ENCODE measurements around the gene PRG3. TPM values are rescaled to one million over a fixed set of nuclear protein-coding genes. Genes with fewer than 3 reads are reported as not detected.

The PRG3 gene
- total and polyA plus RNA-seq, 9 of the 15 experiments (the other 6 are each of a cell fraction or from before 2014, with no cell fraction given): 0.18 to 0.55 (median 0.38) TPM; not detected in 6

GRCh38 chr11:57353852-57354251 is 27.1 kb downstream of the PRG3 start (continued):
- TF ChIP-seq MAFK (IDR thresholded peaks at IDR 0.05; ENCODE audit: low read length): 0 out of 2 replicates have a peak, but pooled peaks have one; percentile 3
- peak; percentile 46 for TF ChIP-seq MEIS2 (IDR thresholded peaks at IDR 0.05; ENCODE audit: partially characterized antibody)
- 0 out of 4 replicates have a peak, but pooled peaks of 1 of the 2 experiments have one; percentile 13 for TF ChIP-seq ZNF639 (CRISPR knock-in tag; conservative IDR thresholded peaks at IDR 0.05 in 1 of 2, IDR thresholded peaks at IDR 0.05 in 1 of 2)
- no peak for TF ChIP-seq ZFP30 (CRISPR knock-in tag; IDR thresholded peaks at IDR 0.05; ENCODE audit: borderline replicate concordance)
- peak; percentile 38; the same call in 1 of the 2 replicates for TF ChIP-seq CXXC5 (CRISPR knock-in tag; IDR thresholded peaks at IDR 0.05)
- TF ChIP-seq RBM15 (IDR thresholded peaks at IDR 0.05; ENCODE audit: insufficient read depth, low read length): no peak
- TF ChIP-seq RCOR1 (IDR thresholded peaks at IDR 0.05; ENCODE audit: borderline replicate concordance in 1 of 2, low read depth in 2 of 2, low read length in 2 of 2): peak in 1 of 2 experiments; percentile 78; a peak in 2 of 4 replicates

- no peak for FAIRE-seq
- no TSS peak for BruUV-seq (replicated peaks)
- CTCF ChIA-PET (ENCODE audit: low intra/inter-chr PET ratio): no interaction called here
- Histone ChIP-seq H3K9ac (ENCODE audit: insufficient read depth in 1 of 2, low read depth in 2 of 2, low read length in 2 of 2) (peak overlapping the region in 1 of 2 experiments; percentile 23; a peak in 2 of 4 replicates), H4K20me1 (replicated peaks; ENCODE audit: control insufficient read depth, insufficient read depth, low read length) (no peaks in the 10 kb centered on the region), H3K79me2 (ENCODE audit: control insufficient read depth, insufficient read depth, low read length) (no peaks in the 10 kb centered on the region), H3K4me2 (ENCODE audit: insufficient read depth, low read length) (peak overlapping the region; percentile 61), H3K27me3 (ENCODE audit: control insufficient read depth in 2 of 2, insufficient read depth in 2 of 2, low read length in 2 of 2) (no peaks in the 10 kb centered on the region), H3K9me1 (ENCODE audit: control insufficient read depth, insufficient read depth, low read length) (no peaks in the 10 kb centered on the region), H3K4me3 (no peak overlapping the region), H3K36me3 (ENCODE audit: control insufficient read depth, insufficient read depth, low read length) (no peaks in the 10 kb centered on the region), H3K4me1 (replicated peaks in 1 of 2; ENCODE audit: control insufficient read depth in 2 of 2, insufficient read depth in 2 of 2, low read length in 2 of 2) (peaks cover 21 to 35% of the 10 kb centered on the region in 2 experiments), H3K9me3 (replicated peaks; ENCODE audit: control insufficient read depth, insufficient read depth, low read depth, low read length) (0 out of 2 replicates have a peak, but pooled peaks cover 4% of the 10 kb centered on the region), H2AFZ (ENCODE audit: low read depth, low read length) (peak overlapping the region; percentile 83), H3K27ac (ENCODE audit: extremely low read depth, low read depth, low read length) (peak overlapping the region; percentile 49; the same call in 1 of the 3 replicates)
- 15% methylated on average over 4 of the region's 4 CpGs for WGBS (ENCODE audit: insufficient coverage, low coverage, missing lambda C conversion rate)
- ATAC-seq: peak; percentile 7; the same call in 2 of the 3 replicates
- no peak for TF ChIP-seq ARID3B (CRISPR knock-in tag; IDR thresholded peaks at IDR 0.05; ENCODE audit: borderline replicate concordance)
- peak; percentile 24; the same call in 1 of the 2 replicates for TF ChIP-seq ZNF583 (CRISPR knock-in tag; IDR thresholded peaks at IDR 0.05)
- 0 out of 2 replicates have a peak, but pooled peaks have one; percentile 10 for TF ChIP-seq HMBOX1 (IDR thresholded peaks at IDR 0.05)
- no peak for DNase-seq (ENCODE audit: extremely low read depth in 1 of 4, low spot score in 3 of 4)
- POLR2A ChIA-PET: interaction anchor here (0.6 to 1.7 kb wide), 5 partner anchors 10 to 47 kb away, joined by 3 to 5 read pairs (median 4); partner anchors contain the start of gene SSRP1
- intact Hi-C loops (cut with micrococcal nuclease): loop anchor here (2.0 kb wide), 1 partner anchor 213 kb away; the partner anchor contains the start of gene UBE2L6
- in situ Hi-C loops (cut with MboI): no loop called here
These were observed 27.5 kb downstream of the PRG3 start for GRCh38 chr11:57353446-57353845.

Data from K562 (cell line).